Measurements from ENCODE around the gene USP46.

GRCh38 chr4:52694936-52695335 is 35.8 kb upstream of the USP46 start:
- TF ChIP-seq CTCF (IDR thresholded peaks at IDR 0.05; ENCODE audit: poor library complexity) (no peak), EZH2 (IDR thresholded peaks at IDR 0.05; ENCODE audit: borderline replicate concordance) (no peak), EZH2phosphoT487 (IDR thresholded peaks at IDR 0.05; ENCODE audit: low read depth, severe bottlenecking, unreplicated experiment) (no peak)

Measured in hepatocyte (in vitro differentiated cells).